ENCODE data around the gene SYT15.
"Not testable (repeated sequence)": the region's sequence is repeated elsewhere in the genome, so short reads cannot be mapped to it uniquely, and the experiment has no call there.

GRCh38 chr10:46589589-46589988 lies 10.7 kb downstream of the SYT15 start:
- TF ChIP-seq POLR2A (IDR thresholded peaks at IDR 0.05) = not testable (repeated sequence)
- TF ChIP-seq, protein P1, sequence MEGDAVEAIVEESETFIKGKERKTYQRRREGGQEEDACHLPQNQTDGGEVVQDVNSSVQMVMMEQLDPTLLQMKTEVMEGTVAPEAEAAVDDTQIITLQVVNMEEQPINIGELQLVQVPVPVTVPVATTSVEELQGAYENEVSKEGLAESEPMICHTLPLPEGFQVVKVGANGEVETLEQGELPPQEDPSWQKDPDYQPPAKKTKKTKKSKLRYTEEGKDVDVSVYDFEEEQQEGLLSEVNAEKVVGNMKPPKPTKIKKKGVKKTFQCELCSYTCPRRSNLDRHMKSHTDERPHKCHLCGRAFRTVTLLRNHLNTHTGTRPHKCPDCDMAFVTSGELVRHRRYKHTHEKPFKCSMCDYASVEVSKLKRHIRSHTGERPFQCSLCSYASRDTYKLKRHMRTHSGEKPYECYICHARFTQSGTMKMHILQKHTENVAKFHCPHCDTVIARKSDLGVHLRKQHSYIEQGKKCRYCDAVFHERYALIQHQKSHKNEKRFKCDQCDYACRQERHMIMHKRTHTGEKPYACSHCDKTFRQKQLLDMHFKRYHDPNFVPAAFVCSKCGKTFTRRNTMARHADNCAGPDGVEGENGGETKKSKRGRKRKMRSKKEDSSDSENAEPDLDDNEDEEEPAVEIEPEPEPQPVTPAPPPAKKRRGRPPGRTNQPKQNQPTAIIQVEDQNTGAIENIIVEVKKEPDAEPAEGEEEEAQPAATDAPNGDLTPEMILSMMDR (IDR thresholded peaks at IDR 0.05) = not testable (repeated sequence)
